GM19452 (cell line): ENCODE results near the gene DPH5.
"Not testable (repeated sequence)": the region's sequence is repeated elsewhere in the genome, so short reads cannot be mapped to it uniquely, and the experiment has no call there.

Source experiments
- ATAC-seq: cut with Tn5 transposase; IDR thresholded peaks from one replicate; pipeline ENCODE4 v1.9.1; 2021; ENCODE audit not compliant: unreplicated experiment

Gene DPH5

DNA sequence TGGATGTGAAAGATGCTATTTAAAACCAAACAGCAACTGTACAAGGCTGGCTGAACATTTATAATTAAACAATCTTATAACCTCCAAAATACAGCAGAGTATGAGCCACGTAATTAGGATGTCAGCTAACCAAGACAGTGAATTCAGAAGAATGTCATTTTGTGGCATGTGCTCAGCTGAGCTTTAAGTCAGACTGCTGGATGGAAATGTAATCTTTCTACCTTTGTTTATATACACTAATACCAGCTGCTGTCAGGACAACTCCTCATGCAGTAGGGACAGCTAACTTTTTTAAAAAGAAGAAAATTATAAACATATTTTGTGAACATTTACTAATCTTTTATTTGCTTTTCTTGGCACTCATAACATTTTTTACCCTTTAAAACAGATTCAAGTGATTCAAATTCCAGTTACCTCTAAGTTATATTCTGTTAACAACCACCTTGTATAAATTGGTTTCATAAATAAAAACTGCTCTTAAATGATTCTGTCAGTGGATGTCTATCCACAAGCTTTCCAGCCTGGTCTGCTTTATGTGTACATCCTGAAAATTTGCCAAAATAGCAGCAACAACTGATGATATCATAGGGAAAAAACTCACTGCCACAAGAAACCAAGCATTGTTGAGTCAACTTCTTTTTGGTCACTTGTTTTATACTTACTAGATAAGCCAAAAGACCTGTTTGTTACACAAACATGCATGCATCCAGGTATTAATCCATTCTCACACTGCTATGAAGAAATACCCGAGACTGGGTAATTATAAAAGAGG is 36.1 kb downstream of the DPH5 start:
- ATAC-seq = no peak

DNA sequence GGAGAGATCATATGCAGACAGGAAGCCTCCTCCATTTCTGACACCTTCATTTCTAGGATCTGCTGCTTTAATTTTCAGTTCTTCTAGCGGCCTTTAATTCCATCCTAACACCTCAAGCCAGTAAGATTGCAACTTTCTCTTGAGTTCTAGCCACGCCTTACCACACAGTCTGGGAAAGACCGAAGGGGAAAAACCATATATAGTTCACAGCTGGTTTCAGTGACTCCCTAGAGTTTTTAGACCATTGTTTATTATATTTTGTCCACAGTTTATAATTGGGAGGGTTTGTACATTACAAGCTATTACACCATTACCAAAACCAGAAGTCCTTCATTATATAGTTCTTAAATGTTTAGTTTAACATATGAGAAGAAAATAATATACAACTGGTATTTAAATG is 37.5 kb downstream of the DPH5 start:
- ATAC-seq = no peak

DNA sequence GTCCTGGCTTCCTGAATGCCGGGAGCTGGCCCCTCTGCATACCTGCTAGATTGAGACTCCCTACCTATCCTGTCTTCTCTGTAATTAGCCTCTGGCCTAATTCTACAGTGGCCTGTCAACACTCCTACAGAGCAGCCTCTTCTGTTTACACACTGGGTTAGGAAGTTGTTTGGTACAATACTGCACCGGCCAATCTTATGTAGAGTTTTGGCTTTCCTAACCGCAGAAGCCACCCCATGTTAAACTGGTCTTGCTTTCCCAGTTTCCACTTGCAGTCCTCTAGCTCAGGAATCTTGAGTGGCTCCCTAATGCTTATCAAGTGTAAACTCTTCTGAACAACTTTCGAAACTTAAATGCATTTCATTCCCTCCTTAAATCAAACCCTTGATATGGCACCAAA is 42.8 kb downstream of the DPH5 start:
- no peak for ATAC-seq

DNA sequence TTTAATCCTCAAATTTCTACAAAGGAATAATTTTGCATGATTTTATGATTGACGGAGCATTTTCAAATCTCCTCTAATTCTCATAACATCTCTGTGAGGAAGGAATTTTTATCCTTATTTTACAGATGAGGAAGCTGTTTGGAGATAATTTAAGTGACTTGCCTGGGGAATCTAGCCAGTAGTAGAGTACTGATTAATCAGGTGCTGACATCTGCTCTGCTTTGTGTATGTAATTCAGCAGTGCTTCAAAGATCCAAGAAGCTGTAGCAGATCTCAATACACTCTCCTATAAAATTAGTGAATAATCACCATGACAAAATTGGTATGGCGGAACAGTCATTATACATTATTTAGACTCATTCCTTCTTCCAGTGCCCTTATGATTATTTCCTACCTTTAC is 46.0 kb downstream of the DPH5 start:
- no peak for ATAC-seq

DNA sequence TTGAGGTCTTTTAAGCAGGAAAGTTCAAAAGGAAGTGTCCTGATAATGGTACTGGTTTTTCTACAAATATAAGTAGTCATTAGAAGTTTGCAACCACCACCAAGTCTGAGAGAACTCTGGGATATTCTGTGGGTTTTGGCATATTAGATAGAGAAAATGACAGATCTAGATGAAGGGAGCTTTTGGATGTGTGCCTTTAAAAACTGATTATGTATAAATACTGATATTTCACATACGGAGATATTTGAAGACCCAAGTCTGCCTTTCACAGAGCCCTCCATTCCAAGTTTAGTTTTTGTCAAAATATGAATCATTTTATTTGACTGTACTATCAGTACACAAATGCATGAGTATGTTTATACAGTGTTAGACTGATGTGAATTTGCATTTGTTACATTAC is 48.6 kb downstream of the DPH5 start:
- no peak for ATAC-seq

DNA sequence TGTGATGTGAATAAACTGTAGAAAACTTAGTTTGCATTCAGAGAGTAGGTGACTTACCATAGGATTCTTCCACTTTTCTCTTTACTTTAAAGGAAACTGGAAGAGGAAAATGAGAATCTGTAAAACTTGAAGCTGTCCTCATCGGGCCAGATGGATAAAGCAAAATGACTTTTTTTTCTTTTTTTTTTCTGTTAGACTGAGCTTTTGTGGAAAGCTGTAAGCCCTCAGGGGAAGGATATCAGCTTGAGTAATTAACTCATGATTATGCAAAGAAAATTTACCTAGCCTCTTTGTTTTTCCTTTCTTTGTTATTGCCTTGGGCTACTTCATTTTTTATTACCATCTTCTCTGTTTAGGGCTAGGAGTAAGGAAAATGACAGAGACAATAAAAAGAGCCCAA is 53.4 kb downstream of the DPH5 start:
- ATAC-seq = no peak

DNA sequence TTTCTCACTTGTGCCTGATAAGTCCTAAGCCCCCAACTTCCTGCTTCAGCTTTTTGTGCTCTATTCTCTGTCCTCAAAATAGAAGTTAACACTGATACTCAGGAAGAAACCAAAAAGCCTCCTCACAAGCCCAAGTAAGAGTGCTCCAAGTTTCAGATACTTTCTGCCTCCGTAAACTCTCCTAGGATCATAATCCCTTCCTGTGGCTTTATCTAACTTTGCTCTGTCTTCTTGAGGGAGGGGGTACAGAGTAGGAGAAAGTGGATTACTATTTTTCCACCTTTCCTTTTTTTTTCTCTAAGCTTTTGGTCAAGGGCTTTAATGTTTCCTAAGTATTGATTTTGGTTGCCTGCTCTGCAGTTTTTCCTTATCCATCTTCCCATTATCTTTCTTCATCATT is 54.6 kb downstream of the DPH5 start:
- no peak for ATAC-seq

DNA sequence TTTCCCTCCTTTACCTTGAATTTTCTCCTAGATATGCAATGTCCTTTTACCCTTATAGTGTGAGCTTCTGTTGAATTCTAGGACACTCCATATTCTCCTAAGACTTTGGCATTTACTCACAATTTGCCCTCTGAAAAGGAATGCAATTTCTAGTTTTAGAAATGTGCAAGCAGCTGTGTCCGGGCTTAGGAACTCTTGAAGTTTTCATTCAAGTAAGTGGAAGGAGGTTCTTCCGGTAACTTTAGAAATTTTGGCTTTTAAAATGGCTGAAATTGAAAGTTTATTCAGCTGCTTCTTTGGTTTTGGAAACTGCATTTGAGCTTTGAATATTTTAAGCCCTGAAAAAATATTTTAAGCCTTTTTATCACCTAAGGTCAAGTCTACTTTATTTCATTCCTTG is 56.3 kb downstream of the DPH5 start:
- no peak for ATAC-seq

DNA sequence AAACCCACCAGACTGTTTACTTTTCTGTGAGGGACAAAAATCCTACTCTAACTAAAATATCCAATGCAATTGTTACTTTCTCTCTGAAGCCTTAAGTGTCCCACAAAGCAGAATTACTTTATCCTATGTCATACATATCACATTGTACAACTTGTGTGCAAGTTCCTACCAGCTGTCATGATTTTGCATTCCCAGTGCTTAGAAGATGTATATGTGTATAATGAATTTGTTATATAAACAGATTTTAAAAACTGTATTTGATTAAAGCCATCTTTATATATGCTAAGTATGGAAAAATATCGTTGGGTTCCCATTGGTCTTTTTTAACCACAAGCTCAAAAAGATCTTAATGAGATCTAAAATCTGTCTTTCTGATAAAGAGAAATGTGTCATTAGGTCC is 57.0 kb downstream of the DPH5 start:
- ATAC-seq = no peak

DNA sequence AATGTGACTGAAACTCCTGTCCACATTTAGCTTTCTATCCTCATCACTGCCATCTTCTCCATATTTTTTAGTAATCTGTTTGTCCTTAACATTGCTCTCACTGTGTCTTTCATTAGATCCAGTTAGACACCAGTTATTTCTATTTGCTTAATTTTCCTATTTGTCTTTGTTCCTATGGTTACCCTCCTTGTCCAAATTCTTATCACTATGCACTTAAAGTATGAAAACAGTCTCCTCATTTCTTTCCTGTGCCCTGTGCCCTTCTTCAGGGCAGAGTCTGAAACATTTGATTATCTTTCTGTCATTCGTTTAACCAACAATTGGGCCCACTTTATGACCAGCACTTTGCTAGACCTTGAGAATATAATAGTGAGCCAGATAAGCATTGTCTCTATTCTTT is 65.5 kb downstream of the DPH5 start:
- ATAC-seq = no peak

DNA sequence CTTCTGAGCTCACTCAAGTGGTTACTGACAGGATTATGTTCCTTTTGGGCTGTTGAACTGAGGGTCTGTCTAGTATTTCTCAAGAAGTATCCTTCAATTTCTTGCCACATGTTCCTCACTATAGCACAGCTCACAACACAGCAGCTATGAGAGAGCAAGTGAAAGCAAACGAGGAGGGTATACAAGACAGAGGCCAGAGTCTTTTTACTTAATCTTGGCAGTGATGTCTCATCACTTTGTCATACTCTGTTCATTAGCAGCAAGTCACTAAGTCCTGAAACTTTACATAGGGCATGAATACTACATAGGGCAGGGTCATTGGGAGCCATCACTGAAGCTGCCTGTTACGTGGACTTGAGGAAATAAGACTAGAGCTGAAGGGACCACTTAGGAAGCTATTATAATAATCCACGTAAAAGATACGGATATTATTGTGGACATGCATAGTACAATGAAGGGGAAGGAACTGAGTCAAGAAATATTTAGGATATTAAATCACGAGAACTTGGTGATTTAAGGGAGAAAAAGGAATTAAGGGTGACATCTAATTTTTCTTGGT is 66.0 kb downstream of the DPH5 start:
- no peak for ATAC-seq

DNA sequence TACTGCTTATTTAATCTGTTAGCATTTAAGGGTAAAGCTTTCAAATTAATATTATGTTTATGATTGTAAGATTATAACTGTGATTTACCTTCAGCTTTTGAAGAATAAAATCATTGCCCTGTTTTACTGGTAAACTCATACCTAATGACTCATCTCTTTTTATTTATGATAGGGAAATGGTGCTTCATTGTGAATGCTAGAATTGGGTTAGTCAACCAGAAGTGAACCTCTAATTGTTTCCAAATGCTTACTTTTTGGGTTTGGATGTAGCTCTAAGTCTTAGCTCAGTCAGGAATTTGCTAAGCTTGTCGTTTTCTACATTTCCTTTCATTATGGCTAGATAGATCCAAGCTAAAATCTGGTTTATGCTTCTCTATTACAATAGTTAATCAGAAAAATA is 70.3 kb downstream of the DPH5 start:
- no peak for ATAC-seq

DNA sequence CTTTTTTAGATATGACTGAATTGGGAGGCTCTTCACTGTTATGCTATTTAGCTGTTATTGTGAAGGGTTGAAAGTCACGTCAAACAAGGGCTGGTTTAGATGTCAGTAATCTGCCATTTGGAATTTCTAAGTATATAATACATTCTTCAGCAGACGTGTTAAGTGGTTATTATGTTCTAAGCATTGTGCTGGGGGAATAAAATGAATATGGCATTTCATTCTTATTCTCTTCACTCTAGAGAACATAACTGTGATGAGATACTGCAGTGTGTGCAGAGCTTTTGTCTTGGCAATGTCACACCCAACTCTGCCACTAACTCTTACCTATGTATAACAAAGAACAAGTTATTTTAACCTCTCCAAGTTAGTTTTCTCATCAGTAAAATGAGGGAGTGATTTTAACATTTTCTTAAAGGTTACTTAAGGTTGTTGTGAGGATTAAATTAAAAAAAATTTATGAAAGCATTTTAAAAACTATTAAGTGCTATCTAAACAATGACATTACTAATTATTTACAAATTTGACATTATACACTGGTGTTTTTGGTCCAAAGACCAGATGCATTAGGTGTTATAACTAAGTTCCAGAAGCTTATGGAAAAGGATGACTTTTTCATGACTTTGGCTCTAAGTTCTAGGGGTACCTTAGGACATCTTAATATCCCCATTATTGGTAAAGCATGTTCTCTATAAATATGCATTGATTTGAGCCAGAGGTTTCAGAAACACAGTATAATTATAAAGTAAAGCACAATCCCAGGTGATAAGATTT is 71.4 kb downstream of the DPH5 start:
- no peak for ATAC-seq

DNA sequence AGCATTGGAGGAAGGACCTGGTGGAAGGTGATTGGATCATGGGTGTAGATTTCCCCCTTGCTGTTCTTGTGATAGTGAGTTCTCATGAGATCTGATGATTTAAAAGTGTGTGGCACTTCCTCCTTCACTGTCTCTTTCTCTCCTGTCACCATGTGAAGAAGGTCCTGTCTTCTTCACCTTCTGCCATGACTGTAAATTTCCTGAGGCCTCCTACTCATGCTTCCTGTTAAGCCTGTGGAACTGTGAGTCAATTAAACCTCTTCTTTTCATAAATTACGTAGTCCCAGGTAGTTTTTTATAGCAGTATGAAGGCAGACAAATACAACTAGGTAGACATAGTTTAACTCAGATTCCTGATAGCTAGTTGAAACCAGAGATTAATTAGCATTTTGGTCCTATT is 72.6 kb downstream of the DPH5 start:
- not testable (repeated sequence) for ATAC-seq

DNA sequence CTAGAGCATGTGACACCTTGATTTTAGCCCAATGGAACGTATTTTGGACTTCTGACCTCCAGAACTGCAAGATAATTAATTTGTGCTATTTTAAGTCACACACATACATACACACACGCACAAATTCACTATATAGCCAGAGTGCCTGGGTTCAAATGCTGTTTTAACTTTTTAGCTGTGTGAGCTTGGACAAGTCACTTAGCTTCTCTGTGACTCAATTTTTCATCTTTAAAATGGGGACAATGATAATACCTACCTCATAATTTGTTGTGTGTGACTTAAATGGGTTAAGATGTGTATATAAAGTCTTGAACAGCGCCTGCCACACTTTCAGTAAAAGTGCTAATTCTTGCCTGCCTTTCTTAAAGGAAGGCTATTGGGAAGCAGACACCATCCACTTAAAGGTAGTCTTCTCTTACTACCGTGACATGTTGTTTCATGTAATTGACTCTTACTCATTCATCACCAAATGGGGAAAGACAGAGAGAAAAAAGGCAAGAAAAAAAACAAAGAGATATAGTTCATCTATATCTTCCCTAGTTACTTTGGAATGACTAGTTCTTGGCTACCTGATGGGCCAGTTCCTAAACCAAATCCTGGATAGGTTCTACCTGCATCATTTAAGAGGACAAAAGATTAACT is 73.4 kb downstream of the DPH5 start:
- ATAC-seq = no peak

DNA sequence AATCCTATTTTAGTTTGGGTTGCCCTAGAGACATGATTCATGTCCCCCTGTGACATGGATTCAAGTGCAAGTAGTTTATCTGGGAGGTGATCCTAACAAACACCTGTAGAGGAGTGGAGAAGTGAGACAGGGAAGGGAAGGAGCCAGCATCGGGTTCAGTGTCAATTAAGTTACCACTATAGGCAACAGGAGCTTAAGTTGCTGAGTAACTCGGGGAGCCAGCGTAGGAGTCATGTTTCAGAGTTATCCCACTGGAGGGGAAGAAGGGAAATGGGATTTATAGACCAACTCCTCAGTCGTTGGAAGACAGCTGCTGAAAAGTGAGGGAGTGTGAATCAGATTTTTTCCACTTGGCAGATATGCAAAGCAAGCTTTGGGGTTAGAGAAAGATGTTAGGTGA is 74.8 kb downstream of the DPH5 start:
- no peak for ATAC-seq

DNA sequence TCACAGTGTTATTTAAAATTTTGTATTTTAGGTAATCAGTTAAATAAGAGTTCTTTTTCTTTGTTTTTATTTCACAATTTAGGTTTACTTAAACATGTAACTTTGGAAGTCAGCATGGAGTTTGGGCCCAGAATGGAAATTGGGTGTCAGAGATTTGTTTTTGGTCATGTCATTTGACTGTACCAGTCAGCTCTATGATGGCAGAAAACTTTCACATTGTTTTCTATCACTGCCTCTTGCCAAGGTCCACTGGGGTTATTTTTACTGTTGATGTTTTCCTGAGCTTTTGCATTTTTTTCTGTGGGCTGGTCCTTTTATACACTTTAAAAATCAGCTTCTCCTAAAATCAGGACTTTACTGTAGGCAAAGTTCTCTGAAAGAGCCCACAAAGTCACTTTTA is 75.2 kb downstream of the DPH5 start:
- no peak for ATAC-seq

DNA sequence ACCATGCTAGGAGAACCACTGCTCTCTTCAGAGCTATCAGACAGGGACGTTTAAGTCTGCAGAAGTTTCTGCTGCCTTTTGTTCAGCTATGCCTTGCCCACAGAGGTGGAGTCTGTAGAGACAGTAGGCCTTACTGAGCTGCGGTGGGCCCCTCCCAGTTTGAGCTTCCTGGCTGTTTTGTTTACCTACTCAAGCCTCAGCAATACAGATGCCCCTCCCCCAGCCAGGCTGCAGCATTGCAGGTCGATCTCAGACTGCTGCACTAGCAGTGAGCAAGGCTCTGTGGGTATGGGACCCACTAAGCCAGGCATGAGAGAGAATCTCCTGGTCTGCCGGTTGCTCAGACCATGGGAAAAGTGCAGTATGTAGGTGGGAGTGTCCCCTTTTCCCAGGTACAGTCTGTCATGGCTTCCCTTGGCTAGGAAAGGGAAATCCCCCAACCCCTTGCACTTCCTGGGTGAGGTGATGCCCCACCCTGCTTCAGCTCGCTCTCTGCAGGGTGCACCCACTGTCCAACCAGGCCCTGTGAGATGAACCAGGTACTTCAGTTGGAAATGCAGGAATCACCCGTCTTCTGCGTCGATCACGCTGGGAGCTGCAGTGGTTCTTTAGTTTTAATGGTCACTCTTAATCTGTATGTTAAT is 75.9 kb downstream of the DPH5 start:
- not testable (repeated sequence) for ATAC-seq

DNA sequence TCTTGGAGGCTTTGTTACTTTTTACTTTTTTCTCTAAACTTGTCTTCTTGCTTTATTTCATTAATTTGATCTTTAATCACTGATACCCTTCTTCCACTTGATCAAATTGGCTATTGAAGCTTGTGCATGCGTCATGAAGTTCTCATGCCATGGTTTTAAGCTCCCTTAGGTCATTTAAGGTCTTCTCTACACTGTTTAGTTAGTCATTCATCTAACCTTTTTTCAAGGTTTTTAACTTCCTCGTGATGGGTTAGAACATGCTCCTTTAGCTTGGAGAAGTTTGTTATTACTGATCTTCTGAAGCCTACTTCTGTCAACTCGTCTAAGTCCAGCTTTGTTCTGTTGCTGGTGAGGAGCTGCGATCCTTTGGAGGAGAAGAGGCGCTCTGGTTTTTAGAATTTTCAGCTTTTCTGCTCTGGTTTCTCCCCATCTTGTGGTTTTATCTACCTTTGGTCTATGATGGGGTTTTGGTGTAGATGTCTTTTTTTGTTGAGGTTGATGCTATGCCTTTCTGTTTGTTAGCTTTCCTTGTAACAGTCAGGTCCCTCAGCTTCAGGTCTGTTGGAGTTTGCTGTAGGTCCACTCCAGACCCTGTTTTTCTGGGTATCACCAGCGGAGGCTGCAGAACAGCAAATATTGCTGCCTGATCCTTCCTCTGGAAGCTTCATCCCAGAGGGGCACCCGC is 76.7 kb downstream of the DPH5 start:
- ATAC-seq = not testable (repeated sequence)

DNA sequence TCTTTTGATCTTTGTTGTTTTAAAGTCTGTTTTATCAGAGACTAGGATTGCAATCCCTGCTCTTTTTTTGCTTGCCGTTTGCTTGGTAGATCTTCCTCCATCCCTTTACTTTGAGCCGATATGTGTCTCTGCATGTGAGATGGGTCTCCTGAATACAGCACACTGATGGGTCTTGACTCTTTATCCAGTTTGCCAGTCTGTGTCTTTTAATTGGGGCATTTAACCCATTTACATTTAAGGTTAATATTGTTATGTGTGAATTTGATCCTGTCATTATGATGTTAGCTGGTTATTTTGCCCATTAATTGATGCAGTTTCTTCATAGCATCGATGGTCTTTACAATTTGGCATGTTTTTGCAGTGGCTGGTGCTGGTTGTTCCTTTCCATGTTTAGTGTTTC is 77.8 kb downstream of the DPH5 start:
- ATAC-seq = not testable (repeated sequence)

DNA sequence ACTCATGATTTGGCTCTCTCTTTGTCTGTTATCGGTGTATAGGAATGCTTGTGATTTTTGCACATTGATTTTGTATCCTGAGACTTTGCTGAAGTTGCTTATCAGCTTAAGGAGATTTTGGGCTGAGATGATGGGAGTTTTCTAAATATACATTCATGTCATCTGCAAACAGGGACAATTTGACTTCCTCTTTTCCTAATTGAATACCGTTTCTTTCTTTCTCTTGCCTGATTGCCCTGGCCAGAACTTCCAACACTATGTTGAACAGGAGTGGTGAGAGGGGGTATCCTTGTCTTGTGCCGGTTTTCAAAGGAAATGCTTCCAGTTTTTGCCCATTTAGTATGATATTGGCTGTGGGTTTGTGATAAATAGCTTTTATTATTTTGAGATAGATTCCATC is 79.5 kb downstream of the DPH5 start:
- not testable (repeated sequence) for ATAC-seq
